ENCODE results near the gene BRD9.

DNA sequence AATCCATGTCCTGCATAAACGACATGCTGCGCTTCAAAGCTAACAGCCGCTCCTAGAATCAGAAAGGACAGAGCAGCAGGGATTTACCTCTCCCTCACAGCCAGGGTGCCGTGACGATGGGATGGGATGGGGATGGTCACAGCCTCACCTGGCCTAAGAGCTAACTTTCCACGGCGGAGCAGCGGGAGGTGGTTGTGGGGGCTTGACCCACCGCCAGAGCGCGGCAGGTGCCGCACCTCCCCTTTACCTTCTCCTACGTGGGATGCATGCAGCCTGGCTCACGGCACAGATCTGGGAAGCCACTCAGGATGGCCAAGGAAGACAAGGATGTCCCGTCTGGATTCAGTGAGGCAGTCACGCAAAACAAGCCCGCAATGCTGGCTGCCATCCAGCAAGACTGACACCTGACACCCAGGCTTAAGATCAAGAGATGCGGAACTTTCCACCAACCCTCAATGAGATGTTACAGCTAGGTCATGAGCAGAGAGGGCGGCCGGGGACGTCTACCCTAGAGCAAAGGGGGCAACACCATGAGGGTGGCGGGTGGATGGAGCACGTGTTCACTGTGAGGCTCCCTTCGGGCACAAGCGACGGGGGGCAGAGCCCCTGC, 5.8 kb downstream of the BRD9 start:
- TF ChIP-seq, protein P1, sequence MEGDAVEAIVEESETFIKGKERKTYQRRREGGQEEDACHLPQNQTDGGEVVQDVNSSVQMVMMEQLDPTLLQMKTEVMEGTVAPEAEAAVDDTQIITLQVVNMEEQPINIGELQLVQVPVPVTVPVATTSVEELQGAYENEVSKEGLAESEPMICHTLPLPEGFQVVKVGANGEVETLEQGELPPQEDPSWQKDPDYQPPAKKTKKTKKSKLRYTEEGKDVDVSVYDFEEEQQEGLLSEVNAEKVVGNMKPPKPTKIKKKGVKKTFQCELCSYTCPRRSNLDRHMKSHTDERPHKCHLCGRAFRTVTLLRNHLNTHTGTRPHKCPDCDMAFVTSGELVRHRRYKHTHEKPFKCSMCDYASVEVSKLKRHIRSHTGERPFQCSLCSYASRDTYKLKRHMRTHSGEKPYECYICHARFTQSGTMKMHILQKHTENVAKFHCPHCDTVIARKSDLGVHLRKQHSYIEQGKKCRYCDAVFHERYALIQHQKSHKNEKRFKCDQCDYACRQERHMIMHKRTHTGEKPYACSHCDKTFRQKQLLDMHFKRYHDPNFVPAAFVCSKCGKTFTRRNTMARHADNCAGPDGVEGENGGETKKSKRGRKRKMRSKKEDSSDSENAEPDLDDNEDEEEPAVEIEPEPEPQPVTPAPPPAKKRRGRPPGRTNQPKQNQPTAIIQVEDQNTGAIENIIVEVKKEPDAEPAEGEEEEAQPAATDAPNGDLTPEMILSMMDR (IDR thresholded peaks at IDR 0.05): no peak
- no peak for TF ChIP-seq POLR2A (IDR thresholded peaks at IDR 0.05)

Data from right lobe of liver (tissue), 4 donors.